H9 (cell line): ENCODE data around the gene EPO. TPM values are rescaled to one million over a fixed set of nuclear protein-coding genes. Genes with fewer than 3 reads are reported as not detected.

Source experiments
- DNase-seq: peaks from one replicate; pipeline ENCODE4 v3.0.0-alpha.2; 2017
- H2AFZ ChIP-seq: one replicate; pipeline ENCODE4 v1.6.1; 2013; ENCODE audit warnings: mild to moderate bottlenecking, low read length, control low read depth, moderate library complexity
- H2AK5ac ChIP-seq: 2 replicates; pipeline ENCODE4 v1.6.1; 2013; ENCODE audit warnings: low read length, control low read depth, mixed read lengths; ENCODE audit not compliant: insufficient read length
- H2BK120ac ChIP-seq: one replicate; pipeline ENCODE4 v1.6.1; 2013; ENCODE audit warnings: low read depth, mild to moderate bottlenecking, low read length, control low read depth, inconsistent platforms; ENCODE audit not compliant: poor library complexity, severe bottlenecking
- H2BK12ac ChIP-seq: 2 replicates; pipeline ENCODE4 v1.6.1; 2013; ENCODE audit warnings: low read length, control low read depth, mixed read lengths, low read depth; ENCODE audit not compliant: insufficient read length
- H2BK15ac ChIP-seq: 2 replicates; pipeline ENCODE4 v1.6.1; 2013; ENCODE audit warnings: low read depth, low read length, control low read depth
- H2BK20ac ChIP-seq: one replicate; pipeline ENCODE4 v1.6.1; 2013; ENCODE audit warnings: low read depth, mild to moderate bottlenecking, low read length, control low read depth, inconsistent platforms; ENCODE audit not compliant: poor library complexity, severe bottlenecking
- H2BK5ac ChIP-seq: 2 replicates; pipeline ENCODE4 v1.6.1; 2013; ENCODE audit warnings: low read length, control low read depth, mixed read lengths; ENCODE audit not compliant: insufficient read length
- H3K14ac ChIP-seq: 2 replicates; pipeline ENCODE4 v1.6.1; 2013; ENCODE audit warnings: low read length, control low read depth; ENCODE audit not compliant: insufficient read depth
- H3K18ac ChIP-seq: 2 replicates; pipeline ENCODE4 v1.6.1; 2013; ENCODE audit warnings: low read depth, mild to moderate bottlenecking, mixed read lengths, low read length, control low read depth; ENCODE audit not compliant: insufficient read length
- H3K23ac ChIP-seq: 2 replicates; pipeline ENCODE4 v1.6.1; 2013; ENCODE audit warnings: low read length, control low read depth, mixed read lengths, low read depth; ENCODE audit not compliant: insufficient read length
- H3K23me2 ChIP-seq: 2 replicates; pipeline ENCODE4 v1.6.1; 2013; ENCODE audit warnings: low read depth, mild to moderate bottlenecking, mixed read lengths, low read length, control low read depth; ENCODE audit not compliant: insufficient read length, poor library complexity, severe bottlenecking
- H3K27ac ChIP-seq: 2 replicates; pipeline ENCODE4 v1.5.1; 2013; ENCODE audit warnings: low read length, control low read depth, mixed read lengths, low read depth; ENCODE audit not compliant: insufficient read length
- H3K27me3 ChIP-seq: 2 replicates; pipeline ENCODE4 v1.6.1; 2013; ENCODE audit warnings: low read length, control low read depth, inconsistent platforms; ENCODE audit not compliant: insufficient read depth
- H3K4ac ChIP-seq: 2 replicates; pipeline ENCODE4 v1.6.1; 2013; ENCODE audit warnings: low read depth, mild to moderate bottlenecking, control low read depth, inconsistent platforms, low read length, moderate library complexity
- H3K4me1 ChIP-seq: 2 replicates; pipeline ENCODE4 v1.6.1; 2013; ENCODE audit warnings: low read length, control low read depth, inconsistent platforms; ENCODE audit not compliant: insufficient read depth
- H3K4me2 ChIP-seq: 2 replicates; pipeline ENCODE4 v1.6.1; 2013; ENCODE audit warnings: low read length, control low read depth, mixed read lengths; ENCODE audit not compliant: insufficient read length, insufficient read depth
- H3K56ac ChIP-seq: 2 replicates; pipeline ENCODE4 v1.6.1; 2013; ENCODE audit warnings: low read depth, mild to moderate bottlenecking, mixed read lengths, low read length, control low read depth; ENCODE audit not compliant: insufficient read length
- H3K79me1 ChIP-seq: 2 replicates; pipeline ENCODE4 v1.6.1; 2013; ENCODE audit warnings: low read depth, mild to moderate bottlenecking, moderate library complexity, low read length, control low read depth, inconsistent platforms; ENCODE audit not compliant: insufficient read depth, poor library complexity, severe bottlenecking
- H3K79me2 ChIP-seq: 2 replicates; pipeline ENCODE4 v1.6.1; 2013; ENCODE audit warnings: low read length, control low read depth, inconsistent platforms; ENCODE audit not compliant: insufficient read depth
- H3K9ac ChIP-seq: 2 replicates; pipeline ENCODE4 v1.6.1; 2013; ENCODE audit warnings: low read length, control low read depth, mixed read lengths; ENCODE audit not compliant: insufficient read length; ENCODE audit errors: extremely low read depth
- H3K9me3 ChIP-seq: one replicate; pipeline ENCODE4 v1.6.1; 2013; ENCODE audit warnings: low read depth, low read length, inconsistent platforms; ENCODE audit not compliant: control insufficient read depth
- H3T11ph ChIP-seq: one replicate; pipeline ENCODE4 v1.6.1; 2013; ENCODE audit warnings: mild to moderate bottlenecking, low read length, control low read depth, inconsistent platforms
- H4K20me1 ChIP-seq: one replicate; pipeline ENCODE4 v1.6.1; 2013; ENCODE audit not compliant: control insufficient read depth, insufficient read length, insufficient read depth
- H4K5ac ChIP-seq: 2 replicates; pipeline ENCODE4 v1.6.1; 2013; ENCODE audit warnings: low read depth, mild to moderate bottlenecking, mixed read lengths, low read length, control low read depth; ENCODE audit not compliant: insufficient read length
- H4K8ac ChIP-seq: replicated peaks from 2 replicates; pipeline ENCODE4 v1.6.1; 2013; ENCODE audit warnings: low read length, control low read depth, mixed read lengths, low read depth; ENCODE audit not compliant: insufficient read length
- H4K91ac ChIP-seq: 2 replicates; pipeline ENCODE4 v1.6.1; 2013; ENCODE audit warnings: low read depth, mild to moderate bottlenecking, moderate library complexity, mixed read lengths, low read length, control low read depth; ENCODE audit not compliant: insufficient read length
- H3K27ac Mint-ChIP-seq, 3 experiments: 2 replicates in 2 of 3; 3 replicates in 1 of 3; pipeline ENCODE4 v1.8.0; 2020 to 2021; ENCODE audit warnings: mixed read lengths in 3 of 3, mild to moderate bottlenecking in 1 of 3, moderate library complexity in 1 of 3
- H3K27me3 Mint-ChIP-seq: 2 replicates; pipeline ENCODE4 v1.8.0; 2021; ENCODE audit warnings: low read depth, mild to moderate bottlenecking, moderate library complexity, mixed read lengths
- H3K36me3 Mint-ChIP-seq, 3 experiments: 2 replicates in 2 of 3; 3 replicates in 1 of 3; pipeline ENCODE4 v1.8.0; 2020 to 2021; ENCODE audit warnings: low read depth in 3 of 3, mixed read lengths in 3 of 3; ENCODE audit not compliant: insufficient read depth in 1 of 3
- H3K4me1 Mint-ChIP-seq, 2 experiments: 2 replicates each; pipeline ENCODE4 v1.8.0; 2020; ENCODE audit warnings: mixed read lengths in 2 of 2
- H3K4me3 Mint-ChIP-seq, 2 experiments: 2 replicates in 1 of 2; 3 replicates in 1 of 2; pipeline ENCODE4 v1.8.0; 2020 to 2021; ENCODE audit warnings: mild to moderate bottlenecking in 2 of 2, mixed read lengths in 2 of 2, moderate library complexity in 1 of 2
- H3K9me3 Mint-ChIP-seq, 2 experiments: 2 replicates in 1 of 2; 3 replicates in 1 of 2; pipeline ENCODE4 v1.8.0; 2020; ENCODE audit warnings: mild to moderate bottlenecking in 2 of 2, mixed read lengths in 2 of 2, moderate library complexity in 1 of 2
- CTCF ChIP-seq: fragments of 200-600 bp; sonication (generic); conservative IDR thresholded peaks from 3 replicates; pipeline ENCODE4 v1.8.0; 2021; ENCODE audit warnings: antibody characterized with exemption, mild to moderate bottlenecking
- WGBS: extraction: QIAGEN DNeasy Blood & Tissue Kit; methylation state at CpG from one replicate; pipeline ENCODE4 v1.1.7; 2013; ENCODE audit warnings: missing lambda C conversion rate, low lambda C conversion rate, mixed read lengths; ENCODE audit not compliant: insufficient read length; ENCODE audit errors: extremely low coverage; 5-methylcytosine and 5-hydroxymethylcytosine counted together
- total RNA-seq: library from RNA; stranded (reverse); gene quantifications from 2 replicates; pipeline ENCODE4 v1.2.1, GENCODE V29; 2021

EPO gene
- total RNA-seq, 1 experiment from 2014 or later, result 0.44 TPM

DNA sequence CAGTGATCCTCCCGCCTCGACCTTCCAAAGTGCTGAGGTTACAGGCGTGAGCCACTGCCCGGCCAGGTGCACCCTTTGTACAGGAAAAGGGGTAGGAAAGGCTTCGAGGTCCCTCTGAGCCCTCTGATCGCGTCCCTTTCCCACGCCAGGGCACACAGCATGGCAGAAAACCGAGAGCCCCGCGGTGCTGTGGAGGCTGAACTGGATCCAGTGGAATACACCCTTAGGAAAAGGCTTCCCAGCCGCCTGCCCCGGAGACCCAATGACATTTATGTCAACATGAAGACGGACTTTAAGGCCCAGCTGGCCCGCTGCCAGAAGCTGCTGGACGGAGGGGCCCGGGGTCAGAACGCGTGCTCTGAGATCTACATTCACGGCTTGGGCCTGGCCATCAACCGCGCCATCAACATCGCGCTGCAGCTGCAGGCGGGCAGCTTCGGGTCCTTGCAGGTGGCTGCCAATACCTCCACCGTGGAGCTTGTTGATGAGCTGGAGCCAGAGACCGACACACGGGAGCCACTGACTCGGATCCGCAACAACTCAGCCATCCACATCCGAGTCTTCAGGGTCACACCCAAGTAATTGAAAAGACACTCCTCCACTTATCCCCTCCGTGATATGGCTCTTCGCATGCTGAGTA, 13.5 kb upstream of the EPO start:
- Histone ChIP-seq H2BK120ac (no peak overlapping the region), H3K4ac (no peak overlapping the region), H3K23ac (no peak overlapping the region), H2BK15ac (no peak overlapping the region), H3K18ac (no peak overlapping the region), H3K79me2 (peaks cover 10% of the 10 kb centered on the region; the same call in 1 of the 2 replicates), H3K23me2 (peaks cover 15% of the 10 kb centered on the region), H3K4me1 (no peaks in the 10 kb centered on the region; the same call in 1 of the 2 replicates), H3K79me1 (peaks cover 5% of the 10 kb centered on the region), H4K91ac (no peak overlapping the region), H3K9me3 (no peaks in the 10 kb centered on the region), H4K20me1 (no peaks in the 10 kb centered on the region), H2AFZ (no peak overlapping the region), H4K5ac (no peak overlapping the region), H3K4me2 (peak overlapping the region; percentile 81), H3K27ac (no peak overlapping the region), H3K14ac (no peak overlapping the region; the same call in 1 of the 2 replicates), H2BK12ac (no peak overlapping the region), H2BK5ac (no peak overlapping the region), H4K8ac (no peak overlapping the region), H3K27me3 (no peaks in the 10 kb centered on the region), H2BK20ac (no peak overlapping the region), H3K9ac (peak overlapping the region; percentile 93), H3K56ac (no peak overlapping the region), H3T11ph (no peak overlapping the region), H2AK5ac (no peak overlapping the region)
- Mint-ChIP-seq H3K9me3 (peaks cover 0 to 2% of the 10 kb centered on the region in 2 experiments; a peak in 1 of 5 replicates), H3K27me3 (no peaks in the 10 kb centered on the region), H3K4me1 (peaks cover 6 to 10% of the 10 kb centered on the region in 2 experiments), H3K4me3 (peak overlapping the region; percentile 96 to 99), H3K27ac (peak overlapping the region; percentile 63 to 98 (median 96); a peak in 5 of 7 replicates), H3K36me3 (peaks cover 4 to 20% (median 17%) of the 10 kb centered on the region in 3 experiments; a peak in 6 of 7 replicates)
- no peak for TF ChIP-seq CTCF
- peak; percentile 41 for DNase-seq
- WGBS, result no CpG with 5 or more reads among the region's 34 CpGs
